GM19372 (cell line): ENCODE measurements around the gene USF3.

Experiments
- ATAC-seq: cut with Tn5 transposase; IDR thresholded peaks from one replicate; pipeline ENCODE4 v1.9.1; 2021; ENCODE audit warnings: mild to moderate bottlenecking, low read depth, moderate library complexity; ENCODE audit not compliant: unreplicated experiment

The USF3 gene

DNA sequence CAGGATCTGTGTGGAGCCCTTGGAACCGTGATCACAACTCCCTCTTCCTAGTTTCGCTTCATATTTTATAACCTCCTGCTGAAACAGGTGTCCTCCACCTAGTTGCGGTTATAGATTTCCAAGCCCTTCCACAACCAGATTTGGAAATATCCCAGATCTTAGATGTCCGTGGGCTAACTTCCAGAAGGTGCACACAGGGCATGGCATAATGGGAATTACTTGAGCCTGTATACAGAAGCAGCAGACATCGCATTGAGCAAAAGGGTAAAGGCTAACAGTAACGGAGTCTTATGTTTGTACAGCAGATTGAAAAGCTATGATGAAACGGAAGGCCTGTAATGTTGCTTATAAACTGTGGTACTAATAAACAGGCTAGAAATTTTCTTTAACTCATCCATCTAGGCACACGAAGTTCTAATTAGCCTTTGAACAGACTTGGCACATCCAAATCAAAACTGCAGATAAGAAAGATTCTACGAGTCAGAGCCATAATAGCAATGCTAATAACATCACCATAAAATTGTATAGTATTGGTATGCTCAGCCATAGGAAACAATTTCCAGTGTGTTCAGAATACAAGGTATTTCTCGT, 1.2 kb upstream of the USF3 start:
- no peak for ATAC-seq

DNA sequence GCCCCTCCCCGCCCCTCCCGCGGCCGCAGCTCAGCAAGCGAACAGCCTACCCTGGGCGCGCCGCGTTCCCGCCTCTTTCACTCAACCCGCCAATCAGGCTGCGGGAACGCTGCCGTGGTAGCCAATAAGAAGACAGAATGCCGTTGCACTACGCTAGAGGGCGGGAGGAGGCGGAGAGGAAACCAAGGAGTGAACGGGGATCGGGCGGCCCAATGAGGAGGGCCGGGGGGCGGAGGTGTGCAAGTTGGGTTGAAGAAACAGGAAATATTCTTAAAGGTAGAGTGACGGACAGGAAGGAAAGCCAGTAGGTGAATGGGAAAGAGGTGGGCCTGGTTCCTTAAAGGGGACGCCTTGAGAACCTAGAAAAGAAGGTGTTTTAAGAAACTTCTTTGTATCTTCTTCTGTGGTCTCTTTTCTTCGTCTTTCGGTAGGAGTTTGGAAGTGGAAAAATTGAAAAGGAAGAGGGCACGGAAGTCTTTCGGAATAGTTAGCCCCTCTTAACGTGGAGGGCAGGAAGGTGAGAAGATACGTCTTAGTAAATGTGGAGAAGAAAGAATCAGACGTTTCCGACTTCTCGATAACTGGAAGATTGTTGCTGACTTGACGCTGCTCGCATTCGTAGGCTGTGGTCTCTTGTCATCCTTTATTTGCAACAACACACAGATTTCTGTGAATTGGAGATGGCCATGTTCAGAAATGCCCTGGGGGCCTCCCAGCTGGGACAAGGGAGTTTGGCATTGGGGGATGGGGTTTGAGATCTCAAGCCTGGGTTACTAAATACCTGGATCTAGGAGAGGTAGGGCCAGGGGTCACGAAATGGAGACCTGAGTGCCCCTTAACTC, 437 bp upstream of the USF3 start:
- peak; percentile 92 for ATAC-seq

DNA sequence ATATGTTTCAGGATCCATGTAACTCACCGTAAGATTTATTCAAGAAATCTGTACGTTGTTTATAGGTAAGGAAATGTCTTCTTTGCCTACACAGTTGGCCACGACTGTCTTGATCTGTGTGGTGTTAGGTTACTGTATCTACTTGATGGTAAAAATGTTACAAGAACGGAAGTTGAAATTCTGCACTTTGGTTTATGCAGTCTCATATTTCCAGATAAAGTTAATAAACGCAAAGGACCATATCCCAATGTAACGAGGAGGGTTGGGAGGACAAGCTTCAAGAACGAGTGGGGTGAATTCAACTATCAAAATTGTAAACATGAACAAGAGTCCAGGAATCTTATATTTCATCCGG, 1.0 kb downstream of the USF3 start:
- no peak for ATAC-seq

DNA sequence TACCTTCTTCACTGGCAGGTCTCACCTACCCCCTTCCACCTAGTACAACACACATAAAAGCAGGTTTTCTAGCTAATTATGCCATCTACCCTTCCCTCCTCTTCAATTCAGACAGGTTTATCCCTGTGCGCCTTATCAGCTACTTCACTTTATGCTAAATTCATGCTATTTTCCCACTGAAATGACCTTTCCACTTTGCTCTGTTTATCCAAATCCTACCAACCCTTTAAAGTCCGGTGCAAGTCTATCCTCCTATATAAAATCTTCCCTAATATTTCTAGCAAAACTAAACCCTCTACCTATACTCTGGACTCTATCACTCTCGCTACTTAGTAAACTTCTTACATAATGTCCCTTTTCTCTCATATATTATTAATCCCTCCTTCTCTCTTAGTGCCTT, 6.0 kb downstream of the USF3 start:
- ATAC-seq = no peak

DNA sequence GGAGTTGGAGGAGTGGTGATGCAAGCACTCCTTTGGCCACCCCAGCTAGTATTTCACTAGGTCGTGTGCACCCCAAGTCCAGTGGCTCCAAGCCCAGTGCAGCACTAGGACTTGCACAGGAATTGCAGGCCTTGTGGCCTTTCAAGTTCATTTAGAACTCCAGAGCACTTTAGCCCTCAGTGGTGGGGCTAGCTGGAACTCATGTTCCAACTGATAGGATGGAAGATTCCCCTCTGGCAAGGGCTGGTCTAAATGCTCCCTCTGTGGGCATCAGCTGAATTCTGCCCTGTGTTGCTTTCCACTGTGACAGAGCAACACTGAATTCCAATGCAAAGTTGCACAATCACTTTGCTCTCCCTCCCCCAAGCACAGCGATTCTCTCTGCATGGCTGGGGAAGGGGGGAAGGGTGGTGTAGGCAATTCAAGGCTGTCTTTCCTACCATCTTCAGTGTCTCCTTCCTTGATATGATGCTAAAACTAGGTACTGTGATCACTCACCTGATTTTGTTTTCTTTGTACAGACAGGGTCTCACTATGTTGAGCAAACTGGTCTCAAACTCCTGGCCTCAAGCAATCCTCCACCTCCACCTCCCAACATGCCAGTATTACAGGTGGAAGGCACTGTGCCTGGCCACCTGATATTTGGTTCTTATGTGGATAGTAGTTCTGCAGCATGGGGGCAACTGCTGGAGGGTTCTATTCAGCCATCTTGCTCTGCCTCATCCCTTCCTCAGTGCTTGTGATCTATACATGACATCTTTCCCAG, 10.3 kb downstream of the USF3 start:
- no peak for ATAC-seq

DNA sequence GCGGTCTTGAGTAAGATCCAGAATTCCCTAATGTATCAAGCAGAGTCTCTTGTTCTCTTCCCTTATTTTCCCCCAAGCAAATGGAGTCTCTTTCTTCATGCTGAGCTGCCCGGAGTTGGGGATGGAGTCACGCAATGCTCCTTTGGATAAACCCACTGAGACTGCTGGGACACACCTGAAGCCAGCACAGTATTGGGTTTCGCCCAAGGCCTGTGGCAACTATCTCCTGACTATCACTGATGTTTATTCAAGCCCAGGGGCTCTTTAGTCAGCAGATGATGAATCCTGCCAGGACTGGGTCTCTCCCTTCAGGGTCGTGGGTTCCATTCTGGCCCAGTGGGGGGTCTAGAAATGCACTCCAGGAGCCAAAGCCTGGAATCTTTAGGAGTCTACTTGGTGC, 11.3 kb downstream of the USF3 start:
- ATAC-seq = no peak

DNA sequence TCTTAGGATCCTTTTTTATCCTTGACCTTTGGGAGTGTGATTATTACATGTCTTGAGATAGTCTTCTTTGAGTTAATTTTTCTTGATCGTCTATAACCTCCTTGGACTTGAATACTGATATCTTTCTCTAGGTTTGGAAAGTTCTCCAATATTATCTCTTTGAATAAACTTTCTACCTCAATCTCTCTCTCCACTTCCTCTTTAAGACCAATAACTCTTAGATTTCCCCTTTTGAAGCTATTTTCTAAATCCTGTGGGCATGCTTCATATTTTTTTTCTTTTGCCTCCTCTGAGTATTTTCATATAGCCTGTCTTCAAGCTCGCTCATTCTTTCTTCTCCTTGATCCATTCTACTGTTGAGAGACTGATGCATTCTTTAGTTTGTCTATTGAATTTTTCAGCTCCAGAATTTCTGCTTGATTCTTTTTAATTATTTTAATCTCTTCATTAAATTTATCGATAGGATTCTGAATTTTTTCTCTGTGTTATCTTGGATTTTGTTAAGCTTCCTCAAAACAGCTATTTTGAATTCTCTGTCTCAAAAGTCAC, 12.1 kb downstream of the USF3 start:
- no peak for ATAC-seq

DNA sequence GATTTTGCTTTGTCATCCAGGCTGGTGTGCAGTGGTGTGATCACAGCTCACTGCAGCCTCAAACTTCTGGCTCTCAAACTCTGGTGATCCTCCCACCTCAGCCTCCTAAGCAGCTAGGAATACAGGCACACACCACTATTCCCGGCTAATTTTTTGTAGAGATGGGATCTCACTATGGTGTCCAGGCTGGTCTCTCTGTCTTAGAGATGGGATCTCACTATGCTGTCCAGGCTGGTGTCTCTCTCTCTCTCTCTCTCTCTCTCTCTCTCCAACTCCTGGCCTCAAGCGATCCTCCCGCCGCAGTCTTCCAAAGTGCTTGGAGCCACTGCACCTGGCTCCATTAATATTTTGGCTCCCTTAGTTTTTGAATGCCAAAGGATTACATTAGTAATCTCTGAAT, 17.7 kb downstream of the USF3 start:
- no peak for ATAC-seq

DNA sequence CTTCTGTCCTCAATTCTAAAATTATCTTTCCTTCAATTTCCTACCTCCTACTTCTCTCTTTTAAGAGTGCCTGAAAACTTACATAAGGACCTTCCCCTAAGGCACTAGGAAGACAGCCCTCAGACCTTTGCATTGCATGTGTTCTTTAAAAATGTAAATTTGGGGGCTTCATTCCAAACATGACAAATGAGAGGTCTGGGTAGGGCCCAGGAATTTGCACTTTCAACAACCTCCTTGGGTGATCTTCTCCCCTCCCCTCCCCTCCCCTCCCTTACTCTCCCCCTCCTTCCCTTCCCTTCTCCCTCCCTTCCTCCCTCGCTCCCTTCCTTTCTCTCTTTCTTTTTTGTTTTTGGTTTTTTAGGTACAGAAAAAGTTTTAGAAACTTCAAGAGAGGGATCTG, 18.7 kb downstream of the USF3 start:
- ATAC-seq = no peak

DNA sequence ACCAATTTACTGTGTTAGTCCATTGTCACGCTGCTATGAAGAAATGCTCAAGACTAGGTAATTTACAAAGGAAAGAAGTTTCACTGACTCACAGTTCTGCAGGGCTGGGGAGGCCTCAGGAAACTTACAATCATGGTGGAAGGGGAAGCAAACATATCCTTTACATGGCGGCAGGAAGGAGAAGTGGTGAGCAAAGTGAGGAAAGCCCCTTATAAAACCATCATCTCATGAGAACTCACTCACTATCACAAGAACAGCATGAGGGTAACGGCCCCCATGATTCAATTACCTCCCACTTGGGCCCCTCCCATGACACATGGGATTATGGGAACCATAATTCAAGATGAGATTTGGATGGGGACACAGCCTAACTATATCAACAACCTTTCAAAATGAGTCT, 20.2 kb downstream of the USF3 start:
- no peak for ATAC-seq

DNA sequence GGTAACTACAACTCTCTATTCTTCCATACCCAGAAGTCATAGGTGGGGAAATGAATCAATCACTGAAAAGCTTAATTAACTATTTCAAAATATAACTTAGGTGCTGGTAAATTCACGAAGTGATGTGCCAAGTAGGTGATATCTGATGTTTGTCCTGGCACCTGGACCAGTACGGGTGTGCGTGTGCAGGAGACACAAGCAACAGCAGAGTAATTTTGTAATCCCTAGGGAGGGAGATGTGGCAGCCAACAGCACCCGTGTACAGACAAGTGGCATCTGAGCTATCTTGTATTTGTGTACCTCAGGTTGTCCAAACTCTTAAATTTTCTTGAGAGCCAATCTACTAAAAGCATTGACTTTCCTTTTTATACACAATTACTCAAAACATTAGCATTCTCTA, 22.8 kb downstream of the USF3 start:
- no peak for ATAC-seq

DNA sequence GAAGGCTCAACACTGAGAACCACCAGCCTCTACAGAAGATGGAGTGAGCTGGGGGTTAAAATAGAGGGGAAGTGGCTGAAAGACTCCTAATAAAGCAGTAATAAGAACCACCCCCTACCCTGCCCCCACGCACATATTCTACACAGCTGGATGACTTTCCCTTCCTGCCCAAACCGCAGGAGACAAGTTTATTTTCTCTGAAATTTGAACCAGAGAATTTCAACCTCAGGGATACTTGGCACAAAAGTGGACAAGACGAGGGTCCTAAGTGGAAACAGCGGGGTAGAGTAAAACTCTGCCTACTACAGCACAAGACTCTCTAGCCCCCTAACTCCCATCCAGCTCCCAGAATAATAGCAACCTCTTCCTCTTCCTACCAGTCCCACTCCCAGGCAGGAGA, 28.4 kb downstream of the USF3 start:
- no peak for ATAC-seq

DNA sequence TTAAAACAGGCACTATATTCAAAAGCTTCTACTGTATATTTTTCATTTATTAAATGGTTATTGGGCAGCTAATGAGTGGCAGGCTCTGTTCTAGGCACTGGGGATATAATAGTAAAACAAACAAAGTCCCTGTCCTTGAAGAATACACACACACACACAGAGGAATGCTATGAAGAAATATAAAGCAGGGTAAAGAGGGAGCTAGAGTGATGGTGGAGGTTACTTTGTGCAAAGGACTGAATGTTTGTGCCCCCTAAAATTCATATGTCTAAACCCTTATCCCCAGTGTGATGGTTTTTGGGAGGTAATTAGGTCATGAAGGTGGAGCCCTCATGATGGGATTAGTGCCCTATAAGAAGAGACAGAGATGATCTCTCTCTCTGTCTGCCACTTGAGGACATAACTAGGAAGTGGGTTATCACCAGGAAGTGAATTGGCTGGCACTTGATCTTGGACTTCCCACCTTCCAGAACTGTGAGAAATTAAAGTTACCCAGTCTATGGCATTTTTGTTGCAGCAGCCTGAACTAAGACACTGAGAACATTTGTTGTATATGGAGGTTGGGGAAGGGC, 31.8 kb downstream of the USF3 start:
- ATAC-seq = no peak

DNA sequence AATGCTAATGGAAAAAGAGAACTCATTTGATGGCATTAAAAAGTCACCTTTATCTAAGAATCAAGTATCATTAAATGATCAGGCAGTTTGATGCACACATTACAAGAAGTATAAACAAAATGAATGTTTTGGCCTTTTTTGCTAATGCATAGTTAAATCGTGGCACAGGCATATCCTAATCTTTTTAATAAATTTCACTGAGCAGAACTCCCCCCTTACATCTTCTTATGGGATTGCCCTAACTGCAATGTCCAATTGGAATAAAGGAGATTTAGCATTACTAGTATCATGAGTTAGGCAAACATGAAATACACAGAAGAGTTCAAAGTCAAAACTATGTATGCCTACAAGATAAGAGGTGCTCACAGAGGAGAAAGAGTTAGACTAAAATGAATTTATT, 32.7 kb downstream of the USF3 start:
- ATAC-seq = no peak

DNA sequence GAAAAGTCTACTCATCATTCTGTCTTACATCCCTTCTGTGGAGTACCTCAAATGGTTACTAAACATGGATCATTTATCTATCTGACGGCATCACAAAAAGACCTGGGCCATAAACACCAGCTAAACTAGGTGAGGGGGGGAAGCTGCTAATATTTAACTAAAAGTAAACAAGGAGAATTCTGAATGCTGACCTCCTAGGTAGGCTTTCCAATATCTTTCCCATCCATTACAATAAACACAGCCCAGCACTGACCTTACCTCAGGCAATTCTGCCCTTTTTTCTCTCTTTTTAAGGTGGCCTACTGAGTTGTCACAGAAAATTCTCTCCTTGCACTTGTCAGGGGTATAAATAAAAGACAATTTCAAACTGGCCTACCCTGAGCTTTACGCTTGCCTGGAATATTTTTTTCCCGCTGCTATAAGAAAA, 33.1 kb downstream of the USF3 start:
- ATAC-seq = no peak

DNA sequence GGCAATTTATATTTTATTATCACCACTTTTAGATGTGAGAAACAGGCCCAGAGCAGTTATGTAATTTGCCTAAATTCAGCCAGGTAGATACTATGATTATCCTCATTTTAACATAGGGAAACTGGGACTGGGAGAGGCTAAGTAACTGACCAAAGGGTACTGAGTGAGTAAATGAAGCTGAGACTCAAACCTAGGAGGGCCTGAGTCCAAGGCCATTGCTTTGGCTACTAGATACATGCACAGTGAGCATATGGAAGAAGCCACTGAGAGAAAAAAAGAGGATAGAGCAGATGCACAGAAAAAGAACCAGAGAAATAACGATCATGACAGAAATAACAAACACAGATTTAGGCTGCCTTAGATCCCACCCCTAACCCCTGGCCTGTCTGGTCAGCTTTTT, 33.6 kb downstream of the USF3 start:
- no peak for ATAC-seq

DNA sequence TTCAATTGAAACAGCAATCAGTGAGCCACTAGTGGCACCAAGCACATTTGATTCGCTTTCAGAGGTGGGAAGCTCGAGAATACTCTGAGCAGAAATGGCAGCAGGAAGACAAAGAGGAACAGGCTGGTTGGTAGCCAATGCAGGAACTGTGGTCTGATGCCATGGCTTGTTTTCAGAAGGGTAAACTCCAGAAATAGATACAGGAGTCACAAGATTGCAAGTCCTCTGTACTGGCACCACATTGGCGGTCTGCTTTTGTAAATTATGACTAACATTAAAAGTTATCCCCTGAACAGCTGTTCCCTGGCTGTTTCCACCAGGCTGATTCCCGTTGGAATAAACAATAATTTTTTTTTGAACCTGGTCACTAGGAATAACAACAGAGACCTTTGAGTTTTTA, 35.5 kb downstream of the USF3 start:
- no peak for ATAC-seq

DNA sequence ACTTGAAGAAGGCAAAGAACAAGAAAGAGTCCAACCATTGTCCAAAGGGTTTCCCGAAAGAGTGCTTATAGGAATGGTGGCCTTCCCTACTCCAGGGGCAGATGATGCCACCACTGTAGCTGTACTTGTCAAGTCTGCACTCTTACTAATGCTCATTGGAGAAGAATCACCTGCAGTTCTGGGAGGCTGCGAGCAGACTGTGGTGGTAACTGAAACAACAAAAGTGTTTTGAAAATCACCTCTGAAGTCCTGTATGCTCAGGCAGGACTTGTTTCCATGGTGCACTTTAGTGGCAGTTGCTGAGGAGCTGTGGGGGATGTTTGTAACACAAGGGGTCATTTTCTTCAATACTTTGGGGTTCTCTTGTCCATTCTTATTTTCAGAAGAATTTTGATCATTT, 36.0 kb downstream of the USF3 start:
- no peak for ATAC-seq

DNA sequence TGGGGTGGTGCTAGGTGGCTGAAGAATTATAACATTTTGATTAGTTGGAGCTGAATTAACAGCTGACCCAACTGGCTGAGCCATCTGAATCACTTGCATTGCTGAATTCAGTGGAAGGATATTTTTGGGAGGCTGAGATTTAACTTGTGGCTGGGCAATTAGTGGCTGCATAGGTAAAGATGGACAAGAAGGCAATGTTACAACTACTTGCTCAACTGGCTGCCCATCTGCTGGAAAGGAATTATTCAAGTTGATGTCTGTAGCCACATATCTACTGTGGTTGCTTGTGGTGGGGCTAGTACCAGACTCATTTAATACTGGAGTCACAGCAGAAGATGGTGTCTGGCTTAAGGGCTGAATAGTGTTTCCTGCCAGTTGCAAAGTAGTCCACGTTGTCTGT, 36.4 kb downstream of the USF3 start:
- ATAC-seq = no peak

DNA sequence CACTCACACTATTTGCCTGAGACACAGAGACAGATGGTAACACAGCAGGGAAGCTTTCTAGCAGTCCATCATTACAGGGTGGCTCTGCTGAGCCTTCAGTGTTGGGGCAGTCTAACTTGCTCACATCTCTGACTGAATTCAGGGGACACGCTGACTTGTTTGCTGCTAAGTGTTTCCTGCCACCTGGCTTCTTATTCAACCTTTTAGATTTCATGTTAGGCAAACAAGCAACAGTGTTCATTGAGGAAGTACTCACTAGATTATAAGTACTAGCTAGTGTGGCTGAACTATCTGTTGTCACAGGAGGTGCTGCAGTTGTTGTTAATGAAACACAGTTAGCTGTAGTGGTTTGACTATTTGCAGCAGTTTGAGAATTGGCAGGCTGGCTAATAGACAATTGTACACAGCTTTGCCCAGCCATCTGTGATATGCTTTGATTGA, 37.3 kb downstream of the USF3 start:
- ATAC-seq = no peak

DNA sequence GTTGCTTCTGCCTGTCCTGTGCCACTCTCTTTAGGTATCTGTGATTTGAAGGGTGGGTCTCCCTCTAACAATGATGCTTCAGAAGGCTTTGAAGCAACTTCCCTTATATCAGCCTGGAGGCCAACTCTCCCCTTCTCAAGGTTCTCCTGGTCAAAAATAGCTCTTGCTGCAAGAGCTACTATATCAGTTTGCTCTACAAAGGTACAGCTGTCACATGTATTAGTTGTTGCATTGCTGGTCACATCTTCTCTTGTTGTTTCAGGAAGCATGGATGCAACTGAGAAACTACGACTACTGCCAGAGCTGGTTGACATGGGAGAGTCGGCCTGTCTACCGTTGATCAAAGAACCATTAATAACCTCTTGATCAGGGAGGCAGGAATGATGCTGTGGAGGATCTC, 38.3 kb downstream of the USF3 start:
- ATAC-seq = no peak
